HuH-7 (cell line): ENCODE results near the gene OR2T8.

ENCODE experiments used
- DNase-seq: peaks from one replicate; pipeline ENCODE4 v3.0.0; 2011; ENCODE audit warnings: low spot score

The OR2T8 gene

GRCh38 chr1:247961791-247962190 lies 41.7 kb downstream of the OR2T8 start:
- no peak for DNase-seq

- no peak for DNase-seq
These were observed 43.0 kb downstream of the OR2T8 start for GRCh38 chr1:247962911-247963588.

- DNase-seq, result no peak
These were observed 44.9 kb downstream of the OR2T8 start, which contains the start of gene OR2AK2 for GRCh38 chr1:247964933-247965332. TSS of gene OR2AK2 (plus strand) at chr1:247965233. CDS start at chr1:247965377, 144 bp downstream.

- no peak for DNase-seq
These were observed 46.6 kb downstream of the OR2T8 start for GRCh38 chr1:247966532-247967204.
